Mucosa of gallbladder (tissue), 1 donor: ENCODE measurements around the gene TMEM176A. TPM values are rescaled to one million over a fixed set of nuclear protein-coding genes. Genes with fewer than 3 reads are reported as not detected.
"Not testable (repeated sequence)": the region's sequence is repeated elsewhere in the genome, so short reads cannot be mapped to it uniquely, and the experiment has no call there.

Experiments
- DNase-seq: peaks from one replicate; pipeline ENCODE4 v3.0.0-alpha.2; 2020; ENCODE audit warnings: low spot score
- total RNA-seq: library from RNA; stranded (reverse); gene quantifications from one replicate; pipeline ENCODE4 v1.2.1, GENCODE V29; 2021
- donor health status: DM: no; HTN: no; CAD: no.

The TMEM176A gene, protein sequence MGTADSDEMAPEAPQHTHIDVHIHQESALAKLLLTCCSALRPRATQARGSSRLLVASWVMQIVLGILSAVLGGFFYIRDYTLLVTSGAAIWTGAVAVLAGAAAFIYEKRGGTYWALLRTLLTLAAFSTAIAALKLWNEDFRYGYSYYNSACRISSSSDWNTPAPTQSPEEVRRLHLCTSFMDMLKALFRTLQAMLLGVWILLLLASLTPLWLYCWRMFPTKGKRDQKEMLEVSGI
- 246 TPM for total RNA-seq

DNA sequence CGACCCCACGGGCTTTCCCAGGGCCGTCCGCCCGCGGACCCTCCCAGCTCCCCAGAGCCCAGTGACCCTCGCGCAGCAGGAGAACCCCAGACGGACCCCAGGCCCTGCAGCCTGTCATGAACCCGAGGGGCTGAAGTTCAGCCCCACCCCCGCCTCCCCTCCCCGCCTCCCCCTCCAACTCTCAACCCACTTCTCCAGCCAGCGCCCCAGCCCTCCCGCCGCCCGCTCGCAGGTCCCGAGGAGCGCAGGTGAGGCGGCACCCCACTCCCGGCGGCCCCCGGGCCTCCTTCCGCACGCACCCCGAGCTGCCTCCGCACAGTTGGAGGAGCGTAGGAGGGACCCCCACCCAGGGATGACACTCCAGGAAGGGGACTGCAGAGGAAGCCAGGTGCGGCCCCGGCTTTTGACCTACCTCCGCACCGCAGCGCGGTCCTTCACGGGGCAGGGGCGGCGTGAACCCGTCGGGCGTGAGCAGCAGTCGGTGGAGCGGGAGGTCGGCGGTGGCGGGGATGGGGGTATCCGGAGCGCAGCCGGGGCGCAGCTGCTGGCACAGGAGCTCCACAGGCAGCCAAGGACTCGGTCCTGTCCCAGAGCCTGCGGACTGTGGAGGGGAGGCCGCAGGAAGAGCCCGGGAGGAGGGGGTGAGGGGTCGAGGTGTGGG is at the start of gene TMEM176A:
Gene TMEM176A (plus strand): TSS at position 189 of the 661 bp plus-strand sequence. CDS start 782 bp downstream, outside the sequence.
- DNase-seq = no peak

DNA sequence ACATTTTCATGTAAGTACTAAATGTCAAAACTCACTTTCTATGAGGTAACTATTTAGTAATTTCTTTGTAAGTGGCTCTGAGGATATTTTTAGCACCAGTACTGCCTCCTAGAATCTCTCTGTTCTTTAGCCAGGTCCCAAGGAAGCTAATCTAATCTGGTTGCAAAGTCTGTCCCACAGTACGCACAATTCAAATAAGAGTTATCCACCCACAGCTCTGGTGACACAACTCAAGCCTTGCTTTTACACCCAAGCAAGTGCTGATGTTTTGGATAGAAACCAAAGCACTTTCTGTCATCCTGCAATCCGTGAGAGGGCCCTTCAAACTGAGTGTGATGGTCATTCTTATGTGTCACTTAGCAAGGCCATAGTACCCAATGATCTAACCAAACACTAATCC is 48.9 kb upstream of the TMEM176A start:
- DNase-seq = no peak

DNA sequence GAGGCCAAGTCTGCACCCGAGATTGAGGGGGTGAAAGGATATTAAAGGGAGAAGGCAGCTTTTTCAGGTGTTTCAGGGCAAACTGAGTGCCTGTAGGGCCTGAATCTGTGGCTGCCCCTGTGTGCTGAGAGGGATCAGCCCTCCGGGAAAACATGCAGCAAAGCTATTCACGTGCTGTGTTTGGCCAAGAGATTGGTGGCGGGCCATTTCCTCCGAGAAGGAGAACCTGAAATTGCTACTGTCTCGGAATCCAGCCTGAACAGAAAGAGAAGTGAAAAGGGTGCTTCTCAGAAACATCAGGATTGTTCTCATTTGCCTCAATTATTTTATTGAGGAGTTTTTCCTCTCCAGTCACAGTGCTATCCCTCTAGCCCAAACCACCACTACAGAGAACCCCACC is 47.3 kb upstream of the TMEM176A start:
- DNase-seq = no peak

DNA sequence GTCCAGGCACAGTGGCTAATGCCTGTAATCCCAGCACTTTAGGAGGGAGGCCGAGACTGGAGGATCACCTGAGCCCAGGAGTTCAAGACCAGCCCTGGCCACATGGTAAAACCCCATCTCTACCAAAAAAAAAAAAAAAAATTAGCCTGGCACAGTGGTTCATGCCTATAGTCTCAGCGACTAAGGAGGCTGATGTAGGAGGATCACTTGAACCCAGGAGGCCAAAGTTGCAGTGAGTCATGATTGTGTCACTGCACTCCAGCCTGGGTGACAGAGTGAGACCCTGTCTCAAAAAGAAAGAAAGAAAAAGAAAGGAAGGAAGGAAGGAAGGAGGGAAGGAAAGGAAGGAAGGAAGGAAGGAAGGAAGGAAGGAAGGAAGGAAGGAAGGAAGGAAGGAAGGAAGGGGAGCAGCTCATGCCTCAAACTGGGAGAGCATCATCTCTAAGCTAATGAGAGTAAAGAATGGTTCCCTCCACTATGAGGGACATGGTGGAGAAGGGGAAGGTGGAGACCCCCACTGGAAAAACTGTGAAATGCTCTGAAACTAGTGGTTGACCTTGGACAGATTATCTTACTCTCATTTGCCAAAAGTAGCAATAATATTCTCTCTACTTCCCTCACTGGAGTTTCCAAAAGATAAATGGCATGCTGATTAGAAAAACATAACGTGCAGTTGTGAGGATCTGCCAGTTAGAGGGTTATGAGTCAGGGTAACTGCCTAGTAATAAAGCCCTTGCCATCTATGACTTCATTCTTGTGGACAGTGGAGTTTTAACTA is 46.6 kb upstream of the TMEM176A start:
- DNase-seq = no peak

DNA sequence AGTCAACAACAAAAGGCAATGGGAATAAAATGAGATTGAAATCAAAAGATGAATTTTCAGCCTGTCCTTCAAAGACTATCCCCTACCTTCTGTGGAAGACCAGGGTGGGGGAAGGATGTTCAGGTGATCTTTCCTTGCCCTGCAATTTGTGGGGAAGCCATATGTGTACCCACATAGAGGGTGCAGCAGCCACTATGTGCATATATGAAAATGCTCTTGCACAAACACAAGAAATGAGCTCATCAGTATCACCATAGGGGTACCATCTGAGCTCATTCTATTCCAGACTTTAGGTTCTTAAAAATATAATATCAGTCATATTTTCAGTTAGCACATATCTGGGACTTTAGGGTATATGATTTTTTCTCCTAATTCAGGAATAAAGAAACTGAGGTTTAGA is 45.6 kb upstream of the TMEM176A start:
- no peak for DNase-seq

DNA sequence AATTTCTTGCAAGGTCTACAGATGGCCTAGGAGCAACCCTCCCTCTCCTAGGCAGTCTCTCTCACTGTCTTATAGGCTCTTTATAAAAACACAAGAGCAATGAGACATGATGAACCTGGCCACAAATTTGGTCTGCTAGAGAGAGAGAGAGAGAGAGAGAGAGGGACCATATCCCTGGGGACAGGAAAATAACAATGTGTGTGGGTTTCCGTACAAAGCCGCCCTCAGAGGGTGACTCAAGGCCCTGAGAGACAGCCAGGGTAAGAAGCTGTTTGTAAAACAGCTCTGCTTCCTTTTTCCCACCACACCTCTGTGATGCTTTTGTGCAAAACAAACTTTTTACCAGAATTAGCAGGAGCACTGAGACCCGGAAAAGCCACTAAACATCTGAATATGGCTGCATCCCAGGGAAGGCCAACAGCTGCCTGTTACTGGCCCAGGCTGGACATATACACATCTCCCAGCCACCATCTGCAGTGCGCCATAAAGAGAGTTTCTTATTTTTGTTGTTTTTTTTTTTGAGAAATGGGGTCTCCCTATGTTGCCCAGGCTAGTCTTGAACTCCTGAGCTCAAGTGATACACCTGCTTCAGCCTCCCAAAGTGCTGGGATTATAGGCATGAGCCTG is 45.0 kb upstream of the TMEM176A start:
- no peak for DNase-seq

DNA sequence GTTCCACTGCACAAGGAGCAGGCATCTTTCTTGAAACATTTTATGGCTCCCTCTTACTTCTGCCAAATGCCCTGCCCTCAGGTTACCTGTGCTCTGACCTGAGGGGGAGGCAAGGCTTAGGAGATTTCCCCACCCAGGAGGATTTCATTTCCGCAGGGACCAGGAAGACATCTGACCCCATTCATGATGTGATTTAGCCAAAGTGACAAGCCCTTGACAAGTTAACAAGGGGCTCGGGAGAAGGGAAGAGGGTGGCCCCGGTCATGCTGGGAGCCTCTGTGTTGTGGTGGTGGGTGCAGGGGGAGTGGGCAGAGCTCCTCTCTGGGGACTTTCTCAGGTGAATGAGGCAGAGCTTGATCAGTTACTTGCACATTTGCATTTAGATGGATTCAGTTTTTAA is 44.4 kb upstream of the TMEM176A start:
- no peak for DNase-seq

DNA sequence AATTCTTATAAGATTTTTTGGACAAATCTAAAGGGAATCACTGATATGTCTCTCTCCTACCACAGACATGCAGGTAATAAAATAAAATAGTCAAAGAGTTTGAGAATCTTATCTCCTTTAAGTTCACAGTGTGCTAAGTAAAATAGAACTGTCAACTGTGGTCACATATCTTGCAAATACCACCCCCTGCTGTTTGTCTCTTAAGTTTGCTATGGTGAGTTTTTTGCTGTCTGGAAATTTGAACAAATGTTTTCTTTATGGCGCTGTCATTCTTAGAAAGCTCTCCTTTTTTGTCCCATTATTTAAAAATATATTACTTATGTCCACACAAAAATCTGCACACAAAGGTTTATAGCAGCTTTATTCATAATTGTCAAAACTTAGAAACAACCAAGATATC is 43.7 kb upstream of the TMEM176A start:
- no peak for DNase-seq

DNA sequence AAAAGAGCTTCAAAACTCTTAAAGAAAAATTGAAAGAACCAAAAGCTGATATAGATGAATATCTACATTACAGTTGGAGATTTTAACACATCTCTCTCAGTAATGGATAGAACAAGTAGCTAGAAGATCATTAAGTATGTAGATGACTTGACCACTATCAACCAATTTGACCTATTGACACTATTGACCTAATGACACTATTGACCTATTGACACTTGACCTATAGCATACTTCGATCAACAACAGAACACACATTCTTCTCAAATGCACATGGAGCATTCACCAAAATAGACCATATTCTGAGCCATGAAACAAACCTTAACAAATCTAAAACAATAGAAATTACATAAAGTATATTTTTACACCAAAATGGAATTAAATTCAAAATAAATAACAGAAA is 41.1 kb upstream of the TMEM176A start:
- no peak for DNase-seq

DNA sequence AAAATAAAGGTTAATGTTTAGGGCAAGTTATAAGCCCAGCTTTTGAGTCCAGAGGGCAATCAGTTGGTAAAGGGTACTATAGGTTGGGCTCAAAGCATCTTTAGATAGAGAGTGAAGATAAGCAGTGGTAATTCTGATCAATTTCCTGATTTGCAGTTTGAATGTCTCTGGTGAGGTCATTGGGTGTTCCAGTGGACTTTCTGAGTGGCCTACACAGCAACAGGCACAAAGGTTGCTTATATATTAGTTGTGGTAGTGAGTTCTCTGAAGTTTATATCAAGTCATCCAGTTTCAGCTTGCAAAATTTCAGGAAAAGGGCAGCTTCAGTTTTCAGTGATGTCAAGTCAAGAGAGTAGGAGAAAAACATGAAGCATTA is 34.2 kb upstream of the TMEM176A start:
- no peak for DNase-seq

DNA sequence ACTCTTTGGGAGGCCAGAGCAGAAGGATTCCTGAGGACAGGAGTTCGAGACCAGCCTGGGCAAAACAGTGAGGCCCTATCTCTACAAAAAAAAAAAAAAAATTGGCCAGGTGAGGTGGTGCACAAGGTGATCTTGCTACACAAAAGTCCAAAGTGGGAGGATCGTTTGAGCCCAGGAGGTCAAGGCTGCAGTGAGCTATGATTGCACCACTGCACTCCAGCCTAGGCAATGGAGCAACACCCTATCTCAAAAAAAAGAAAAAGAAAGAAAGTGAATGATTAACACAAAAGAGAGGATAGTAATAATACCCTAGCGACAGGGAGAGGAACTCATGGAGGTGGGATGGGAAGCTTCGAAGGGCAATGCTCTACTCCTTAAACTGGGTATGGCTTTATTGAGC is 30.8 kb upstream of the TMEM176A start:
- no peak for DNase-seq

DNA sequence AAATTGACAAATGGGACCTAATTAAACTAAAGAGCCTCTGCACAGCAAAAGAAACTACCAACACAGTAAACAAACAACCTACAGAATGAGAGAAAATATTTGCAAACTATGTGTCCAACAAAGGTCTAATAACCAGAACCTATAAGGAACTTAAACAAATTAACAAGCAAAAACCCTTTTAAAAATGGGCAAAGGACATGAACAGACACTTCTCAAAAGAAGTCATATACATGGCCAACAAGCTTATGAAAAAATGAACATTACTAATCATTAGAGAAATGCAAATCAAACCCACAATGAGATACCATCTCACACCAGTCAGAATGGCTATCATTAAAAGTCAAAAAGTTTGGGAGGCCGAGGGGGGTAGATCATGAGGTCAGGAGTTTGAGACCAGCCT is 26.4 kb upstream of the TMEM176A start:
- DNase-seq = not testable (repeated sequence)

DNA sequence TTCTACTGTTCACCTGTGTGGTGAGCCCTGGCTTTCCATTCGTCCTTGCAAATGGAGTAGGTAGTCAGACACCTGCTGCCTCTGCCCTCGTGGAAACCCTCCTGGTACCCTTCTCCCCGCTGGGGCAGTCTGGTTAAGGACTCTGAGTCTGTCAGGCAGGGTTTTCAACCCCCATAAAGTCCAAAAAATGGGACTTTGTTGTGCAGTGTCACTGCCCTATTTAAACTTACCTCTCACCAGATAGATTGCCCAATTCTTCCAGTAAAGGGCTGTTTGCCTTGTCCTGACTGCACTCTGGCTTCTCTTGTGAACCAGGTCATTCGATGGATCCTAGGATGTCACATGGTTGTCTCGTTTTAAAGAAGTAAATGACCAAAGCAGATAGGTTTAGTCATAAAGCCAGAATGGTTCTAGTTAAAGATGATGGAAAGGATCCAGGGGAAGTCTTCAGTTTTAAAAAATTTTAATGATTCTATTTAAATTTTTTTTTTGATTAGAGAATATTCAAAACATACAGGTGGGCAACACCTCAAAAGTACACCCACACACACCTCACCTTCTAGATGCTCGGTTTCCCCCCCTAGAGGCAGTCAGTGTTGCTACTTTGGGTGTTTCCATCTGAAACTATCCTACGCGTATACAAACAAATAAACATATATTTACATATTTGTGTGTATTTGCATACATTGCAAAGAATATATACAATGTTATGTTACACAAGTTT is 22.4 kb upstream of the TMEM176A start:
- DNase-seq = no peak

DNA sequence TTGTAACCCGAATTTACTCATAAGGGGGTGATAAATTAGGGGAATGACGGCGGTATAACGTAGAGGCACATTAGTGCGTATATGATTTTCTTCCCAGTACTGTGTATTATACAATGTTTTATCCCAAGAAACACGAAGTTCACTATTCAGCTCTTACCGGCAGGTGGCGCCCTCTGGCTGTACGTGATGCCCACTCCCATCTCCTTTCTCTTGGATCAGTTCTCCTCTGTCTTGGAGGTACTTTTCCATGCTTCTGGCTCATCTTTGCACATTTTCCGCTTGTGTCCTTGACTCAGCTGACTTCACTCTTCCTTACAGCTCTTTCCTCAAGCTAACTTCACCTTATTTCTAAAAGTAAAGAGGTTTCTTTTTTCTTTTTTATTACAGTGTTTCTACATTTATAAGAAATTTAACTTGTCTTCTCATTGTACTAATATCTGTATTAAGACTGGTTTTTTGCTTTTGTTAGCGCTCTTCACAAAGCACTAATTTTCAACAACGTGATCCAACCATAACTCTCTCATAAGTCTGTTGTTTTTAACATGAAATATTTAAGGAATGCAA is 21.7 kb upstream of the TMEM176A start:
- DNase-seq = peak; percentile 89

DNA sequence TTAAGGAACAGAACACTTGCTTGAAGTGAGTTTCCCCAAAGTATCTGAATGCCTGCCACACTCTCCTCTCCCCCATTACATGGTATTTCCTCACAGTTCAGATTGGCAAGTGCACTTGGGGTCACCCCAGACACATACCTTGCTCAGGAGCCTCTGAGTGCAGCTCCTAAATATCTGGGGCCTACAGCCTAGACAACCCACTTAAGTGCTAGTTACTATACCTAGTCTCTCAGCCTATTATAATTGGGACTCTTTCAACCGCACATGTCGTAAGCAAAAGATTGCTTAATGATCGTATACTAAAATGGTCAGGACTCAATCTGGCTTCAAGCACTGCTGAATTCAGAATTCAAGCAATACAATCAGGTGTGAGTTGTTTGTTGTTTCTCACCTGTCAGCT is 20.3 kb upstream of the TMEM176A start:
- DNase-seq = no peak

DNA sequence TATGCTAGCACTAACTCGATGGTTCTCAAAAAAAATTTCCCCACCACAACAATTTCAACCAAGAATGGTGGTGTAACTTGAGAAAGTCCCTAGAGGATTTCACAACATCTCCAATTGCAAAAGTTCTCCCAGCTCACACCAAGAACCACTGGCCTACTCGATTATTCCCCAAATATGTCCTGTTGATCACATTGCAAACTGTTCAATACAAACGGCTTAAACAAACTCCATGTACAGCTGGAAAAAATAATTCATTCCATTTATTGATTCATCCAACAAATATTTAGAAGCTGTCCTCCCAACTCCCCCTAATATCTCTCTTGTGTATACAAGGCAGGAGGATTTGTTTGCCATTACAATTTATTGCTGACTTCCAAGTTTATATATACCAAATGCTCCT is 19.5 kb upstream of the TMEM176A start:
- DNase-seq = no peak

DNA sequence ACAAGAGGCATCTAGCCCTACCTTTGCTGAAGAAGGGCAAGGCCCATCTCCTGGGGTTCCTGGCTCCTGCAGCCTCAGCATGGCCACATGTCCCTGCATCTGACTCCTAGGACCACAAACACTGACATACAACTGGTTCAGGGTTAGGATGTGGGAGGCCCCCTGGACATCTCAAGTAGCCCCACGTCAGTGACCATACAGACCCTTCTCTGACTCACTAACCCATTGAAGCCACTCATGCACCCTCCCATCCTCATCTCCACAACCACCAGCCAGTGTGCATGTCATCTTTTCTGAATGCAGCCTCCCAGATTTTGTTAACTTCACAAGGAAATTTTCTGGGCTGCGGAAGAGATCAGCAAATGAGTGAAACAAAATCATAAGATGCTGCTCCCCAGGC is 18.6 kb upstream of the TMEM176A start:
- DNase-seq = no peak

DNA sequence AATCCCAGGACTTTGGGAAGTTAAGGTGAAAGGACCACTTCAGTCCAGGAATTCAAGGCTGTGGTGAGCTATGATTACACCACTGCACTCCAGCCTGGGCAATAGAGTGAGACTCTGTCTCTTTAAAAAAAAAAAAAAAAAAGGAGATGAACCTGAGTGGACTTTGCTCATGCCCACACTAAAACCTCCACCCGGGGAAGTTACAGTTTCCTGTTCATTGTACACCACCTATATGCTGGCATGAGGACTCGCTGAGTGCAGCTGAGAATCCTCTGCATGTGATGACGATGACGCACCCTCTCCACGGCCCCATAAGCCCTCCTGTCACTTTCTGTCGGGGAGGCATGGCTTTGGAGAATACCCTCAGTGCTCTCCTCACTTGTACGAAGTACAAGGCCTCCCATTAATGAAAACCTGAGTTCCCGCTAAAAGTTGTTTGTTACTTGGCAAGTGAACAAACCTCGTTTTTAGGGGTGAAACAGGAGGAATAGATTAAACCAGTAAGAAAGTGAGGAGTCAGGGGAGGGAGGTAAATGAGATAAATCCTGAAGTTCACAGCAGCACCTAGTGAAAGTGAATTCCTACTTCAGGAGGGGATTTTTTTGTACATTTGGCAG is 16.3 kb upstream of the TMEM176A start:
- peak; percentile 75 for DNase-seq

DNA sequence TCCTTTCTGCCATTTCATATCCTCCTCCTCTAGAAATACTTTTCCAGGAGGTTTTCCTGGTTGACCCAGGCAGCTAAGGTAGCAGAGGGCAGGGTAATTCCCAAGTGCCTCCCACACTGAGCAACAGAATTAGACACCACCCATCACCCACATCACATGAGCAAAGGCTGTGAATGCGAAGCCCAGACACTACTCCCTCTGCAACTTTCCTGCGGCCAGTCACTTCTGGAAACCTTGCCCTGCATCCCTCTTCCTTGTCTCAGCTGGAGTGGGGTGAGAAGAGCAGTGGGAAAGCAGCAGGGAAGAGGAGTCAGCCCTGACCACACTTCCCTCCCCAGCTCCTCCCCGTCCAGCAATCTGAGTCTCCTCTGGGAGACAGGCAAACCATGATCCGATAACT is 15.6 kb upstream of the TMEM176A start:
- peak; percentile 46 for DNase-seq

DNA sequence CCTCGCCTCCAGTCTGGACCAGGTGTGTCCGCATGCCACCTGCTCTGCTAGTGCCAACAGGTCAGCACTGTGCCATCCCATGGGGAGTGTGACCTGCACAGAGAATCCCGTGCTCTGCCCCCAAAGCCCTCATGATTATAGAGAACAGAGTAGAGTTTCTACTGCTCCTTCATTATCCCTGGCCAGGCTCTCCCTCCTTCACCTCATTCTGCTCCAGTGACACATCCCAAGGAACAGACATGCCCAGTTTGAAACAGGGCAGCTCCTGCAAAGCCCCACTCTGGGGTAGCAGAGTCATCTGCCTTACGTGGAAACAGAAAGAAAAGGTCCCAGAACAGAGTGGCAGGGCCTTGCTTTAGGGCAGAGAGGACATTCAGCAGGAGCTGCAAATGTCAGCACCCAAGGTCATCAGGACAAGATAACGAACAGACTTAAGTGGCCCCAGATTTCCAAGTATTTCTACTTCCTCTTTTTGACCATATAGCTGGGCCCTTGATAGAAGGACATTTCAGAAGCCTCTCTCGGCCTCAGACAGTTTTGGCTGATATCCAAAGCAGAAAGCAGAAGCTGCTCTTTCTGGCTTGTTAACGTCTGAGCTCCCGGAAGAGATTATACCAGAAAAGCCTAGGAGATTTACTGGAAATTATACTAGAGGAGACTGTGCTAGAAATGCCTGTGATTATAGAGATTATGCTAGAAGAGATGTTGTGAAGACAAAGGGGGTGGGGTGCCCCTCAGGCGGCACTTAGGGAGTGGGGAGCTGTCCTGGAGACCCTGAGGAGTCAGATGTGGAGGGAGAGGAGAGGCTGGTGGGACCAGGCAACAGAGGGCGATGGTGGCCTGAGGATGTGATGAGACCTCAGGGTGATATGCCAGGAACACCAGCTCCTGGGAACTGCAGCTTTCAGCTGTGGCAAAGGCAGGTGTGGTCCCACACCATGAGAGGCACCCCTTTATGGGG is 13.0 kb upstream of the TMEM176A start:
- peak; percentile 54 for DNase-seq
